ENCODE data around the gene GARIN5B.

The GARIN5B gene

GRCh38 chr19:55339889-55340783 lies 22.9 kb downstream of the GARIN5B start:
- no peak for TF ChIP-seq CTCF (IDR thresholded peaks at IDR 0.05)

- no peak for TF ChIP-seq CTCF (IDR thresholded peaks at IDR 0.05)
Observed at GRCh38 chr19:55339105-55339888, 23.8 kb downstream of the GARIN5B start, which contains the start of gene KMT5C. TSS of gene KMT5C (plus strand) at chr19:55339876. CDS start at chr19:55341937, 2,061 bp downstream.

GRCh38 chr19:55336101-55336500 lies 27.0 kb downstream of the GARIN5B start:
- TF ChIP-seq CTCF (IDR thresholded peaks at IDR 0.05) = no peak

GRCh38 chr19:55333870-55334269 lies 29.2 kb downstream of the GARIN5B start:
- no peak for TF ChIP-seq CTCF (IDR thresholded peaks at IDR 0.05)

- TF ChIP-seq CTCF (IDR thresholded peaks at IDR 0.05) = no peak
Observed at GRCh38 chr19:55325172-55325571, 37.9 kb downstream of the GARIN5B start, which contains the start of gene TMEM150B. TSS of gene TMEM150B (minus strand) at chr19:55325341. CDS start at chr19:55321036, 4,305 bp downstream.

GRCh38 chr19:55324662-55325061 lies 38.4 kb downstream of the GARIN5B start:
- no peak for TF ChIP-seq CTCF (IDR thresholded peaks at IDR 0.05)

GRCh38 chr19:55322204-55322885 lies 40.7 kb downstream of the GARIN5B start:
- TF ChIP-seq CTCF (IDR thresholded peaks at IDR 0.05) = no peak
